ENCODE data around the gene MARS1. TPM values are rescaled to one million over a fixed set of nuclear protein-coding genes. Genes with fewer than 3 reads are reported as not detected.
"Not testable (repeated sequence)": the region's sequence is repeated elsewhere in the genome, so short reads cannot be mapped to it uniquely, and the experiment has no call there.

The MARS1 gene
- total RNA-seq, 4 donors from 2014 or later: 55.2 to 173 (median 97.8) TPM

DNA sequence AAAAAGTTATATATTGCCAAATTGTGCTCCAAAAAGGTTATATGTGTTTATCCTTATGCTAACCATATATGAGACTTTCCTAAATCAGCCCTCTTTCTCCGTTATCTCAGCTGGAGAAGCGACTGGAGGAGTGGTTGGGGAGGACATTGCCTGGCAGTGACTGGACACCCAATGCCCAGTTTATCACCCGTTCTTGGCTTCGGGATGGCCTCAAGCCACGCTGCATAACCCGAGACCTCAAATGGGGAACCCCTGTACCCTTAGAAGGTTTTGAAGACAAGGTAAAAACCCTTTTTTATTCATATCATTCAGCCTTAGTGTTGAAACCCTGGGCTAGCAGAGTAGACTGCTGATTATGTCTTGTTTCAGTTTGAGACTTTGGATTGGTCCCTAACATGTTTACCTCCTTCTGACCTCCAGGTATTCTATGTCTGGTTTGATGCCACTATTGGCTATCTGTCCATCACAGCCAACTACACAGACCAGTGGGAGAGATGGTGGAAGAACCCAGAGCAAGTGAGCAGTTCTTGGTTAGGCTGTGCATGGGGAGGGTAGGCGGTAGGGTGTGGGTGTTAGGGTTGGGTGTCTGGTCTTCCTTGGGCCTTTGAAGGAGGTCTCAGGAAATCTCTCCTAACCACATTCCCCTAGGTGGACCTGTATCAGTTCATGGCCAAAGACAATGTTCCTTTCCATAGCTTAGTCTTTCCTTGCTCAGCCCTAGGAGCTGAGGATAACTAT lies 23.9 kb downstream of the MARS1 start:
- intact Hi-C loops (cut with DNase I): no loop called here

DNA sequence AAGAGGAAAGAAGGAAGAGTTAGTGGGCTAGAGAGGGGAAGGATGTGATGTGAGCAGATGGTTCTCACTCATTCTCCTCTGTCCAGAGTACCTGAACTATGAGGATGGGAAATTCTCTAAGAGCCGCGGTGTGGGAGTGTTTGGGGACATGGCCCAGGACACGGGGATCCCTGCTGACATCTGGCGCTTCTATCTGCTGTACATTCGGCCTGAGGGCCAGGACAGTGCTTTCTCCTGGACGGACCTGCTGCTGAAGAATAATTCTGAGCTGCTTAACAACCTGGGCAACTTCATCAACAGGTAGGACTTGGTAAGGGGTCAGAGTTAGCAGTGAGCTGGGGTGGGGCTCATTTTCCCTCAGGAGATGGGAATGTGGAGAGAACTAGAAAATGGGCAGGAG lies 24.8 kb downstream of the MARS1 start:
- Histone ChIP-seq H3K36me3 (peaks cover 51 to 54% of the 10 kb centered on the region in 2 donors), H3K4me3 (replicated peaks in 1 of 3) (no peak overlapping the region), H3K9me3 (no peaks in the 10 kb centered on the region), H3K27me3 (no peaks in the 10 kb centered on the region), H3K4me1 (peaks cover 1 to 9% of the 10 kb centered on the region in 2 donors), H3K27ac (no peak overlapping the region)
- intact Hi-C loops (cut with DNase I): no loop called here
- TF ChIP-seq POLR2A (IDR thresholded peaks at IDR 0.05): no peak
- TF ChIP-seq, protein P1, sequence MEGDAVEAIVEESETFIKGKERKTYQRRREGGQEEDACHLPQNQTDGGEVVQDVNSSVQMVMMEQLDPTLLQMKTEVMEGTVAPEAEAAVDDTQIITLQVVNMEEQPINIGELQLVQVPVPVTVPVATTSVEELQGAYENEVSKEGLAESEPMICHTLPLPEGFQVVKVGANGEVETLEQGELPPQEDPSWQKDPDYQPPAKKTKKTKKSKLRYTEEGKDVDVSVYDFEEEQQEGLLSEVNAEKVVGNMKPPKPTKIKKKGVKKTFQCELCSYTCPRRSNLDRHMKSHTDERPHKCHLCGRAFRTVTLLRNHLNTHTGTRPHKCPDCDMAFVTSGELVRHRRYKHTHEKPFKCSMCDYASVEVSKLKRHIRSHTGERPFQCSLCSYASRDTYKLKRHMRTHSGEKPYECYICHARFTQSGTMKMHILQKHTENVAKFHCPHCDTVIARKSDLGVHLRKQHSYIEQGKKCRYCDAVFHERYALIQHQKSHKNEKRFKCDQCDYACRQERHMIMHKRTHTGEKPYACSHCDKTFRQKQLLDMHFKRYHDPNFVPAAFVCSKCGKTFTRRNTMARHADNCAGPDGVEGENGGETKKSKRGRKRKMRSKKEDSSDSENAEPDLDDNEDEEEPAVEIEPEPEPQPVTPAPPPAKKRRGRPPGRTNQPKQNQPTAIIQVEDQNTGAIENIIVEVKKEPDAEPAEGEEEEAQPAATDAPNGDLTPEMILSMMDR (IDR thresholded peaks at IDR 0.05): no peak
- WGBS, 2 donors: 93 to 95% methylated on average over 6 of the region's 6 CpGs
- no peak for DNase-seq

More for the DNA sequence above, 23.9 kb downstream of the MARS1 start:
- TF ChIP-seq, protein P1 (IDR thresholded peaks at IDR 0.05): no peak
- Histone ChIP-seq H3K4me3 (replicated peaks in 1 of 3) (no peak overlapping the region), H3K9me3 (no peaks in the 10 kb centered on the region), H3K36me3 (peaks cover 45 to 47% of the 10 kb centered on the region in 2 donors), H3K4me1 (no peaks in the 10 kb centered on the region), H3K27ac (no peak overlapping the region), H3K27me3 (no peaks in the 10 kb centered on the region)
- DNase-seq: no peak
- WGBS, 2 donors: 98 to 99% methylated on average over 7 of the region's 7 CpGs

DNA sequence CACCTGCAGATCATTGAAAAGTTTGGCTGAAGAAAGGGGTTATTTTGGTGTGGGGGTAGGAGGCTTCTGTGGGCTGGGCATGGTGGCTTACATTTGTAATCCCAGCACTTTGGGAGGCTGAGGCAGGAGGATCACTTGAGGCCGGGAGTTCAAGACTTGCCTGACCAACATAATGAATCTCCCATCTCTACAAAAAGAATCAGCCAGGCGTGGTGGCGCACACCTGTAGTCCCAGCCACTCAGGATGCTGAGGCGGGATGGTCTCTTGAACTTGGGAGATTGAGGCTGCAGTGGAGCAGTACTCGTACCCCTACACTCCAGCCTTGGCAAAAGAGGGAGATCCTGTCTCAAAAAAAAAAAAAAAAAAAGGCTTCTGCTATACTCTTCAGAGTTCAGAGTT lies 25.4 kb downstream of the MARS1 start:
- Histone ChIP-seq H3K27me3 (no peaks in the 10 kb centered on the region), H3K36me3 (peaks cover 51 to 54% of the 10 kb centered on the region in 2 donors), H3K27ac (no peak overlapping the region), H3K4me3 (replicated peaks in 1 of 3) (no peak overlapping the region), H3K4me1 (peaks cover 7 to 15% of the 10 kb centered on the region in 2 donors), H3K9me3 (no peaks in the 10 kb centered on the region)
- TF ChIP-seq, protein P1 (IDR thresholded peaks at IDR 0.05): no peak
- no peak for TF ChIP-seq POLR2A (IDR thresholded peaks at IDR 0.05)
- no peak for DNase-seq
- intact Hi-C loops (cut with DNase I): no loop called here
- WGBS, 2 donors: 93 to 95% methylated on average over 5 of the region's 5 CpGs

DNA sequence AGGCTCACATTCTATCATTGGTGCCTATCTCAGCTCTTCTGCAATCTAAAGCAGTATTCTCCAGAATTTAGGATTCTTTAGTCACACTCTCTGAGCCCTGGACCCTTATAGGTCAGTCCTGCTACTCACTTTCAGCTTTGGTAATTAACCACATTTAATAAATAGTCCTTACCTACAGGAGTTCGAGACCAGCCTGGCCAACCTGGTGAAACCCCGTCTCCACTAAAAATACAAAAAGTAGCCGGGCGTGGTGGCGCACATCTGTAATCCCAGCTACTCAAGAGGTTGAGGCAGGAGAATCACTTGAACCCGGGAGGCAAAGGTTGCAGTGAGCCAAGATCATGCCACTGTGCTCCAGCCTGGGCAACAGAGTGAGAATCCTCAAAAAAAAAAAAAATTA lies 25.8 kb downstream of the MARS1 start:
- intact Hi-C loops (cut with DNase I); H3K9me3 ChIP-seq; H3K4me3 ChIP-seq (replicated peaks in 1 of 3); H3K27ac ChIP-seq; H3K27me3 ChIP-seq; DNase-seq: not testable (repeated sequence)
- Histone ChIP-seq H3K36me3 (peaks cover 51 to 54% of the 10 kb centered on the region in 2 donors), H3K4me1 (peaks cover 11 to 19% of the 10 kb centered on the region in 2 donors)
- WGBS, 2 donors: 81 to 93% methylated on average over 6 of the region's 6 CpGs

GRCh38 chr12:57514246-57514645 lies 26.4 kb downstream of the MARS1 start:
- H3K27me3 ChIP-seq; intact Hi-C loops (cut with DNase I): not testable (repeated sequence)

DNA sequence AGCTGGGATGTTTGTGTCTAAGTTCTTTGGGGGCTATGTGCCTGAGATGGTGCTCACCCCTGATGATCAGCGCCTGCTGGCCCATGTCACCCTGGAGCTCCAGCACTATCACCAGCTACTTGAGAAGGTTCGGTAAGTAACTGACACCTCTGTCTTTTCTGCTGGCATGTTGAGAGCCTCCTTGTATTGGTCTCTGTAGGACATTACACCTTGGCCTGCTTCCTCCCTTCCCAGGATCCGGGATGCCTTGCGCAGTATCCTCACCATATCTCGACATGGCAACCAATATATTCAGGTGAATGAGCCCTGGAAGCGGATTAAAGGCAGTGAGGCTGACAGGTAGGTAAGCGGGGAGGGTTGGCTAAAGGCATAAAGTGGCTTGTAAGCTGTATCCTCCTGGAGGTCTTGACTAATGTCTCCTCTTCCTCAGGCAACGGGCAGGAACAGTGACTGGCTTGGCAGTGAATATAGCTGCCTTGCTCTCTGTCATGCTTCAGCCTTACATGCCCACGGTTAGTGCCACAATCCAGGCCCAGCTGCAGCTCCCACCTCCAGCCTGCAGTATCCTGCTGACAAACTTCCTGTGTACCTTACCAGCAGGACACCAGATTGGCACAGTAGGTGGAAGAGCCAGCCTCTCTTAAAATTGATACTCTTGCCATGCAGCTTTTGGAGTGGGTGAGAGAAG lies 27.0 kb downstream of the MARS1 start:
- TF ChIP-seq POLR2A (IDR thresholded peaks at IDR 0.05): no peak
- TF ChIP-seq, protein P1 (IDR thresholded peaks at IDR 0.05): no peak
- peaks cover 47 to 51% of the 10 kb centered on the region in 2 donors for H3K36me3 ChIP-seq
- 83 to 88% methylated on average over 9 of the region's 9 CpGs for WGBS, 2 donors

More at GRCh38 chr12:57514246-57514645, 26.4 kb downstream of the MARS1 start:
- Histone ChIP-seq H3K36me3 (peaks cover 51 to 53% of the 10 kb centered on the region in 2 donors), H3K4me1 (peaks cover 17 to 24% of the 10 kb centered on the region in 2 donors)
- H3K27ac ChIP-seq; DNase-seq; H3K4me3 ChIP-seq (replicated peaks in 1 of 3); H3K9me3 ChIP-seq: not testable (repeated sequence)
- 95 to 97% methylated on average over 9 of the region's 9 CpGs for WGBS, 2 donors

More for the DNA sequence above, 27.0 kb downstream of the MARS1 start:
- intact Hi-C loops (cut with DNase I): no loop called here
- no peaks in the 10 kb centered on the region for H3K27me3 ChIP-seq
- no peak overlapping the region for H3K27ac ChIP-seq
- DNase-seq: no peak
- H3K4me3 ChIP-seq (replicated peaks in 1 of 3): no peak overlapping the region
- no peaks in the 10 kb centered on the region for H3K9me3 ChIP-seq
- peaks cover 17 to 26% of the 10 kb centered on the region in 2 donors for H3K4me1 ChIP-seq
